Transverse colon (tissue), 4 donors: ENCODE data around the gene TLE7. TPM values are rescaled to one million over a fixed set of nuclear protein-coding genes. Genes with fewer than 3 reads are reported as not detected.

Experiments used
- DNase-seq: peaks from one replicate; pipeline ENCODE4 v3.0.0-alpha.2; 2019
- H3K27ac ChIP-seq, 4 donors: fragments of 200-600 bp; sonication (generic); 2 replicates each; pipeline ENCODE4 v1.5.1; 2016 to 2018; ENCODE audit warnings: inconsistent platforms in 4 of 4
- H3K27me3 ChIP-seq: fragments of 200-600 bp; sonication (generic); 2 replicates; pipeline ENCODE4 v1.5.1; 2017; ENCODE audit warnings: inconsistent platforms
- H3K36me3 ChIP-seq, 4 donors: fragments of 200-600 bp; sonication (generic); 2 replicates each; pipeline ENCODE4 v1.5.1; 2017 to 2019; ENCODE audit warnings: inconsistent platforms in 4 of 4
- H3K4me1 ChIP-seq, 4 donors: fragments of 200-600 bp; sonication (generic); 2 replicates each; pipeline ENCODE4 v1.5.1; 2017 to 2020; ENCODE audit warnings: inconsistent platforms in 4 of 4
- H3K4me3 ChIP-seq, 4 donors: fragments of 200-600 bp; sonication (generic); 1 replicate in 1 of 4; 2 replicates in 3 of 4; pipeline versions ENCODE4 v1.5.1 to v1.6.1; 2017 to 2019; ENCODE audit warnings: inconsistent platforms in 4 of 4
- H3K9me3 ChIP-seq, 2 donors: fragments of 200-600 bp; sonication (generic); 2 replicates each; pipeline ENCODE4 v1.5.1; 2017 to 2019; ENCODE audit warnings: inconsistent platforms in 2 of 2
- EP300 ChIP-seq: sonication (generic); formaldehyde crosslinking; IDR thresholded peaks from one replicate; pipeline ENCODE4 v1.6.1; 2017; ENCODE audit warnings: antibody characterized with exemption, low read depth
- POLR2A ChIP-seq: fragments of 450-650 bp; IDR thresholded peaks from one replicate; pipeline ENCODE4 v1.6.1; 2016; ENCODE audit warnings: antibody characterized with exemption, mild to moderate bottlenecking, moderate library complexity
- POLR2AphosphoS5 ChIP-seq, 3 donors: sonication (generic); formaldehyde crosslinking; IDR thresholded peaks; one replicate each; pipeline ENCODE4 v1.6.1; 2016; ENCODE audit warnings: antibody characterized with exemption in 3 of 3
- WGBS, 2 donors: methylation state at CpG; one replicate each; pipeline ENCODE4 v1.1.5; 2018; ENCODE audit warnings: low coverage in 1 of 2; 5-methylcytosine and 5-hydroxymethylcytosine counted together
- in situ Hi-C, 4 donors: fragments of 200-750 bp; cut with MboI; loops; one replicate each; pipeline versions ENCODE4 v1.15.0 to v1.15.1; 2017; ENCODE audit warnings: low sequenced_read_pairs in 3 of 4, low pct_ligation_motif_present in 1 of 4, low pct_unique_long_range_greater_than_20kb in 1 of 4
- intact Hi-C: fragments of 100-400 bp; cut with DNase I; formaldehyde crosslinking; loops from one replicate; pipeline ENCODE4 v1.15.1; 2023; ENCODE audit warnings: low total_unique reads
- total RNA-seq, 4 donors: library from RNA; depleted of rRNA; stranded (reverse); fragments of >200 nt; gene quantifications; one replicate each; pipeline ENCODE4 v1.1.0, GENCODE V29; 2016
- TF ChIP-seq, protein P1 (sequence below), 5 experiments: fragments of 200-600 bp in 3 of 5; fragments of 450-650 bp in 2 of 5; sonication (generic) in 3 of 5; IDR thresholded peaks; 1 replicate in 2 of 5; 2 replicates in 3 of 5; pipeline ENCODE4 v1.5.1; 2016 to 2017; ENCODE audit warnings: antibody characterized with exemption in 5 of 5, inconsistent platforms in 3 of 5, mild to moderate bottlenecking in 2 of 5, moderate library complexity in 1 of 5

The TLE7 gene
- total RNA-seq, 4 donors from 2014 or later = not detected

DNA sequence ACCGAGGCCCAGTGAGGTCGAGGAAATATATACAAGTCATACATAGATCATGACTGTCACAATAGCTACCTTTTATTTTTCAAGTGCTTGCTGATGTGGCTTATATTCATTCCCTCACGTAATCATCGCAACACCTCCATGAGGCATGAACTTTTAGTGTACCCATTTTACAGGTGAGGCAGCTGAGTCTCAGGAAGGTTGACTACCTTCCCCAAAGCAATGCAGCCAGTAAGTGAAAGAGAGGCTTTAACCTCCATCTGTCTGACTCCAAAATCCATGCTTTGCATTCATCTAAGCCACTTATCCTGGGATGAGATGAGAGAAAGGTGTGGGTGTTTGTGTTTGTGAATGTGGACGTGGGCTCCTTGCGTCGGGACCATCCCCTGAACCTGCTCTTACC lies 52.5 kb downstream of the TLE7 start:
- WGBS, 2 donors = 70 to 83% methylated on average over 2 to 7 of the region's 7 CpGs
- no peak overlapping the region for H3K4me3 ChIP-seq
- intact Hi-C loops (no loop called here), in situ Hi-C loops (no loop called here)
- H3K9me3 ChIP-seq = no peaks in the 10 kb centered on the region
- H3K4me1 ChIP-seq = no peaks in the 10 kb centered on the region
- DNase-seq = no peak
- H3K27ac ChIP-seq = no peak overlapping the region
- peaks cover 3% of the 10 kb centered on the region for H3K27me3 ChIP-seq
- H3K36me3 ChIP-seq = no peaks in the 10 kb centered on the region
- TF ChIP-seq EP300 (no peak), POLR2A (no peak), POLR2AphosphoS5 (IDR thresholded peaks at IDR 0.05) (no peak)
- TF ChIP-seq, protein P1, sequence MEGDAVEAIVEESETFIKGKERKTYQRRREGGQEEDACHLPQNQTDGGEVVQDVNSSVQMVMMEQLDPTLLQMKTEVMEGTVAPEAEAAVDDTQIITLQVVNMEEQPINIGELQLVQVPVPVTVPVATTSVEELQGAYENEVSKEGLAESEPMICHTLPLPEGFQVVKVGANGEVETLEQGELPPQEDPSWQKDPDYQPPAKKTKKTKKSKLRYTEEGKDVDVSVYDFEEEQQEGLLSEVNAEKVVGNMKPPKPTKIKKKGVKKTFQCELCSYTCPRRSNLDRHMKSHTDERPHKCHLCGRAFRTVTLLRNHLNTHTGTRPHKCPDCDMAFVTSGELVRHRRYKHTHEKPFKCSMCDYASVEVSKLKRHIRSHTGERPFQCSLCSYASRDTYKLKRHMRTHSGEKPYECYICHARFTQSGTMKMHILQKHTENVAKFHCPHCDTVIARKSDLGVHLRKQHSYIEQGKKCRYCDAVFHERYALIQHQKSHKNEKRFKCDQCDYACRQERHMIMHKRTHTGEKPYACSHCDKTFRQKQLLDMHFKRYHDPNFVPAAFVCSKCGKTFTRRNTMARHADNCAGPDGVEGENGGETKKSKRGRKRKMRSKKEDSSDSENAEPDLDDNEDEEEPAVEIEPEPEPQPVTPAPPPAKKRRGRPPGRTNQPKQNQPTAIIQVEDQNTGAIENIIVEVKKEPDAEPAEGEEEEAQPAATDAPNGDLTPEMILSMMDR (IDR thresholded peaks at IDR 0.05) = no peak

DNA sequence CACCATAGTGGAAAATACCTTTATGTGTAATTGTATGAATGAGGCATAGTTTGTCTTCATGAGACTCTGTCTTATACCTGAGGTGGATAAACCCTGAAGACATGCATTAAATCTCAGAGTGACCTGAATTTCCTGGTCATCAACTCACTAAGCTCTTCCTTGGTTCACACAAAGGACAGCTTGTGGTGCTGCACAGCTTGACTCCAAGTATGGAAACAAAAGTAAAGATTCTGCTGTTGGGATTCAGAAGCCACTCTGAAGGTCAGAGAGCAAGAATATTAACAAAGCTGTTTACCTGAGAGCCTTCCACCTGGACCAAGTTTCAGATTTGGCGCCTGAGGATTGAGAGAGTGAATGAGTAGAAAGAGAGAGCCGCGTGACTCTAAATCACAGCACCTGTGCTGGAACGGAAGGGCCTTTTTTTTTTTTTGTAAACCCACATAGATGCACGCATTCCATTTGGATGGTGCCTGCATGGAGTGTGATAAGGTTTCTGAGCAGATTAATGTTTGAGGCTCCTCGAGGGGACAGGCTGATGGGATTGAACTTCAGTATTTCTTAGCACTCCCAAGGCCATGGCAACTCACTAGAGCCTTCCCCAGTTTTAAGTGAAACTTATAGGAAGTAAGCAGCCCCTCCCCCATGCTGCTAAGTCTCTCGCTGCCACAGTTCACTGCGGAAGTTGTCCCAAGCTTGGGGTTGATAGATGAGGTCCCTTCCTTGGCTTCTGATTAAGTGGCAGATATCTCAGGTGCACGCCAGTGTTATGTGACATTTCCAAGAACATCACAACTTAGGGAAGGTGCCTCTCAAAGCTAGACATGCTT lies 54.6 kb downstream of the TLE7 start:
- in situ Hi-C loops (no loop called here), intact Hi-C loops (no loop called here)
- Histone ChIP-seq H3K4me3 (no peak overlapping the region), H3K9me3 (no peaks in the 10 kb centered on the region), H3K27me3 (peaks cover 3% of the 10 kb centered on the region), H3K27ac (no peak overlapping the region), H3K4me1 (no peaks in the 10 kb centered on the region), H3K36me3 (no peaks in the 10 kb centered on the region)
- 31% methylated on average over 9 of the region's 9 CpGs; no CpG with 5 or more reads in 1 of the 2 donors for WGBS, 2 donors
- no peak for TF ChIP-seq EP300
- TF ChIP-seq, protein P1 (IDR thresholded peaks at IDR 0.05) = no peak
- TF ChIP-seq POLR2A = no peak
- no peak for TF ChIP-seq POLR2AphosphoS5 (IDR thresholded peaks at IDR 0.05)
- no peak for DNase-seq

DNA sequence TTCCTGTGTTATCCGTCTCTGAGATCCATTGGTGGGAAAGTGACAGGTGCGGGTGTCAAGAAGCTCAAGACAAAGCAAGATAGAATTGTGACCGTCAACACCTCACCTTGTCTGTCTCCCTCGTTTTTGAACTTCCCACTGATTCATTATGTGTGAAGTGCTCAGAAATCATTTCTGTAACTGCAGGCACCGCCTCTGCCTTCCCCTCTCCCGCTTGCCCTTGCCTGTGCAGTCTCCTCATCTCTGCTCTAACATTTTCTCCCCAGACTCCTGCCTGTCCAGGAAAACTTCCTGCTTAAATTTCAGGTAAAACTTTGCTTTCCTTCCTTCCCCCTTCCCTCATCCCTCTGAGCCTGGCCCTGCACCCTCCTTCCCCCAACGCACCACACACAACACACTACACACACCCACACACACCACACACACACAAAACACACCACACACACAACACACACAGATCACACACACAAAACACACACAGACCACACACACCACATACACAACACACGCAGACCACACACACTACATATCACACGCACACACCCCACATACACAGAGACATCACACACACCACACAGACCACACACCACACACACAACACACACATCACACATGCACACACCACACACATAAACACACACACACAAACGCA lies 57.7 kb downstream of the TLE7 start:
- intact Hi-C loops = no loop called here
- TF ChIP-seq, protein P1 (IDR thresholded peaks at IDR 0.05) = no peak
- TF ChIP-seq POLR2A (no peak), EP300 (no peak), POLR2AphosphoS5 (IDR thresholded peaks at IDR 0.05) (no peak)
- no peaks in the 10 kb centered on the region for H3K4me1 ChIP-seq
- WGBS, 2 donors = 50 to 63% methylated on average over 5 to 10 of the region's 10 CpGs
- no peak for DNase-seq
- no peak overlapping the region for H3K27ac ChIP-seq
- H3K4me3 ChIP-seq = no peak overlapping the region
- H3K36me3 ChIP-seq = no peaks in the 10 kb centered on the region
- no peaks in the 10 kb centered on the region for H3K9me3 ChIP-seq
- in situ Hi-C loops = no loop called here
- peaks cover 3% of the 10 kb centered on the region for H3K27me3 ChIP-seq

DNA sequence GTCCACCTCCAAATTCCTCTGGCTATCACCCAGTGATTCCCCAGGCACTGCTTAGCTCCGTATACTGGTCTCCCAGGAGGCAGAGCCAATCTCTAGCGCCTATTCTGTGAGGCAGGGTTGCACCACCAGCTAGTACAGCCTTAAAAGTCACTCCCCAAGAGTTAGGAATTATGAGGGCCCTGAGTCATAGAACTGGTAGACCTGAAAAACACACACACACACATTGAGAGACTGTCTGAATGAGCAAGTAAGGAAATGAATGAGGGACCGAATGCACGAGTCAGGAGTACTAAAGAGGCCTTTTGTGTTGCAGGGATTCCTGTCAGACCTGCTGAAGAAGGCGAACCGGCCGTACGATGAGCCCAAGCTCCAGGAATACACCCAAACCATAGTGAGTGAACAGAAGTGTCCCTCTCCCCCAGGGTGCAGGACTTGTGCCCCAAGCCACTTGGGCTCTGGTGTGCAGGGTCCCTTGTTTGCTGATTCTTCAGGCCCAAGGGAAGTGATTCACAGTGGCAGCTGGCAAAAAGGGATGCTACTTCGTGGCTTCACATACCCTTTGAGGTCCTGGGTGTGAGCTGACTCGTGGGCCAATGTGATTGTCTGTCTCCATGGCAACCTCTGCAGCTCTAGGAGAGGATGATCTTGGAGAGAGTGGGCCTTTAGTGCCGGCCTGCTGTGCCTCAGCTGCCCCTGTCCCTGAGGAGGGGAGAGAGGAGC lies 58.6 kb downstream of the TLE7 start:
- in situ Hi-C loops = no loop called here

More for the DNA sequence above, 58.6 kb downstream of the TLE7 start:
- DNase-seq = no peak
- 65 to 90% methylated on average over 5 to 11 of the region's 11 CpGs for WGBS, 2 donors
- TF ChIP-seq EP300 = no peak
- no peak for TF ChIP-seq POLR2A
- TF ChIP-seq POLR2AphosphoS5 (IDR thresholded peaks at IDR 0.05) = no peak
- TF ChIP-seq, protein P1 (IDR thresholded peaks at IDR 0.05) = no peak
- intact Hi-C loops = no loop called here
- Histone ChIP-seq H3K4me1 (no peaks in the 10 kb centered on the region), H3K4me3 (no peak overlapping the region), H3K9me3 (no peaks in the 10 kb centered on the region), H3K27me3 (peaks cover 3% of the 10 kb centered on the region), H3K27ac (no peak overlapping the region), H3K36me3 (no peaks in the 10 kb centered on the region)
